Ovary (tissue), 3 donors: ENCODE results near the gene PHLDB3.

Experiments used
- EP300 ChIP-seq: sonication (generic); formaldehyde crosslinking; IDR thresholded peaks from one replicate; pipeline ENCODE4 v1.6.1; 2017; ENCODE audit warnings: antibody characterized with exemption
- TF ChIP-seq, protein P1 (sequence below), 3 donors: fragments of 450-650 bp in 2 of 3; fragments of 200-600 bp in 1 of 3; IDR thresholded peaks; one replicate each; pipeline versions ENCODE4 v1.5.1 to v1.8.0; 2016 to 2022; ENCODE audit warnings: antibody characterized with exemption in 3 of 3, mild to moderate bottlenecking in 1 of 3
- donor health status: DM: no; HTN: no; CAD: no.

DNA sequence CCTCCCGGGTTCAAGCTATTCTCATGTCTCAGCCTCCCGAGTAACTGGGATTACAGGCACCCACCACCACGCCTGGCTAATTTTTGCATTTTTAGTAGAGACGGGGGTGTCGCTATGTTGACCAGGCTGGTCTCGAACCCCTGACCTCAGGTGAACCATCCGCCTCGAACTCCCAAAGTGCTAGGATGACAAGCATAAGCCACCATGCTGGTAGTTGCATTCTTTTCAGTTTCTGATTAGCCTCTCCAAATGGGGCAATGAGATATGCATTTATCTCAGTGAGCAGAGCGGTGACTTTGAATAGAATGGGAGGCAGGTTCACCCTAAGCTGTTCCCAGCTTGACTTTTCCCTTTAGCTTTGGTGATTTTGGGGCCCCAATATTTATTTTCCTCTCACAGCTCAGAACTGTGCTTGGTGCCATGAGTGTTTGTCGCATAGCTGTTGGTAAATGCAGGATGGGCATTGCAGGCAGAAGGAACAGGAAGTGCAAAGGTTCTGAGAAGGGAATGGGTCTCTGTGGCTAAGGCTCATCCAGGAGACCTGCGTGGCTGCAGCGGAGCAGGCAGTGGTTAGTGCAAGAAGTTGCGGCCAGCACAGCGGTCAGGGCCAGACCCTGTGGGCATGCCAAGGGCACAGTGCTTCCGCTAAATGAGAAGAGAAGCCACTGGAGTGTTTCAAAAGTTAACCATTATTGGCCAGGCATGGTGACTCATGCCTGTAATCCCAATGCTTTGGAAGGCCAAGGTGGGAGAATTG, 59.8 kb downstream of the PHLDB3 start:
- TF ChIP-seq, protein P1, sequence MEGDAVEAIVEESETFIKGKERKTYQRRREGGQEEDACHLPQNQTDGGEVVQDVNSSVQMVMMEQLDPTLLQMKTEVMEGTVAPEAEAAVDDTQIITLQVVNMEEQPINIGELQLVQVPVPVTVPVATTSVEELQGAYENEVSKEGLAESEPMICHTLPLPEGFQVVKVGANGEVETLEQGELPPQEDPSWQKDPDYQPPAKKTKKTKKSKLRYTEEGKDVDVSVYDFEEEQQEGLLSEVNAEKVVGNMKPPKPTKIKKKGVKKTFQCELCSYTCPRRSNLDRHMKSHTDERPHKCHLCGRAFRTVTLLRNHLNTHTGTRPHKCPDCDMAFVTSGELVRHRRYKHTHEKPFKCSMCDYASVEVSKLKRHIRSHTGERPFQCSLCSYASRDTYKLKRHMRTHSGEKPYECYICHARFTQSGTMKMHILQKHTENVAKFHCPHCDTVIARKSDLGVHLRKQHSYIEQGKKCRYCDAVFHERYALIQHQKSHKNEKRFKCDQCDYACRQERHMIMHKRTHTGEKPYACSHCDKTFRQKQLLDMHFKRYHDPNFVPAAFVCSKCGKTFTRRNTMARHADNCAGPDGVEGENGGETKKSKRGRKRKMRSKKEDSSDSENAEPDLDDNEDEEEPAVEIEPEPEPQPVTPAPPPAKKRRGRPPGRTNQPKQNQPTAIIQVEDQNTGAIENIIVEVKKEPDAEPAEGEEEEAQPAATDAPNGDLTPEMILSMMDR (IDR thresholded peaks at IDR 0.05): no peak
- TF ChIP-seq EP300: no peak
